AG09309 (cell line): ENCODE results near the gene CYP27C1.
"Not testable (repeated sequence)": the region's sequence is repeated elsewhere in the genome, so short reads cannot be mapped to it uniquely, and the experiment has no call there.

Experiments
- DNase-seq: peaks from one replicate; pipeline ENCODE4 v3.0.0-alpha.2; 2010; ENCODE audit warnings: low read depth
- H3K4me3 ChIP-seq: 2 replicates; pipeline ENCODE4 v1.5.1; 2011; ENCODE audit warnings: mild to moderate bottlenecking, low read depth, low read length, moderate library complexity; ENCODE audit not compliant: control insufficient read depth
- TF ChIP-seq, protein P1 (sequence below): IDR thresholded peaks from 2 replicates; pipeline ENCODE4 v1.5.1; 2011; ENCODE audit warnings: mild to moderate bottlenecking, low read depth, low read length, inconsistent platforms; ENCODE audit not compliant: insufficient read depth, control insufficient read depth; ENCODE audit errors: missing control alignments

CYP27C1 gene

DNA sequence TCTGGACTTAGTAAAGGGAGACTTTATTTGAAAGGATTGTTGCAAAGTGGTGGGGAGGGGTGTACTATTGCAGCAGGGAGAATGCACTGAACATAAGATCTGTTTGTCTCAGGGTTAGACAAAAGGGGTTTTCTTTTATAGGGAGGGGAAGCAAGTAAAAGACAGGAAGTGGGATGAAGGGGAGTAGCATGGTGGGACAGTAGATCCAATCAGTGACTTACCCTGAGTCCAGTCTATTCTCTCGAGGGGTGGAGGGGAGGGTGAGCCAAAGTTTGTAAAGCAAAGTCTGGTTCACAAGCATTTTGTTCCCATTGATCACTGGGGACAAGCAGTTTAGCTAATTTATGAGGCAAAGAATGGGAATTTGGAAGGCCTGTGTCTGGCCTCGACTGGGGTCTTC lies 35.0 kb upstream of the CYP27C1 start:
- no peak for DNase-seq
- no peak overlapping the region for H3K4me3 ChIP-seq
- TF ChIP-seq, protein P1, sequence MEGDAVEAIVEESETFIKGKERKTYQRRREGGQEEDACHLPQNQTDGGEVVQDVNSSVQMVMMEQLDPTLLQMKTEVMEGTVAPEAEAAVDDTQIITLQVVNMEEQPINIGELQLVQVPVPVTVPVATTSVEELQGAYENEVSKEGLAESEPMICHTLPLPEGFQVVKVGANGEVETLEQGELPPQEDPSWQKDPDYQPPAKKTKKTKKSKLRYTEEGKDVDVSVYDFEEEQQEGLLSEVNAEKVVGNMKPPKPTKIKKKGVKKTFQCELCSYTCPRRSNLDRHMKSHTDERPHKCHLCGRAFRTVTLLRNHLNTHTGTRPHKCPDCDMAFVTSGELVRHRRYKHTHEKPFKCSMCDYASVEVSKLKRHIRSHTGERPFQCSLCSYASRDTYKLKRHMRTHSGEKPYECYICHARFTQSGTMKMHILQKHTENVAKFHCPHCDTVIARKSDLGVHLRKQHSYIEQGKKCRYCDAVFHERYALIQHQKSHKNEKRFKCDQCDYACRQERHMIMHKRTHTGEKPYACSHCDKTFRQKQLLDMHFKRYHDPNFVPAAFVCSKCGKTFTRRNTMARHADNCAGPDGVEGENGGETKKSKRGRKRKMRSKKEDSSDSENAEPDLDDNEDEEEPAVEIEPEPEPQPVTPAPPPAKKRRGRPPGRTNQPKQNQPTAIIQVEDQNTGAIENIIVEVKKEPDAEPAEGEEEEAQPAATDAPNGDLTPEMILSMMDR = no peak

DNA sequence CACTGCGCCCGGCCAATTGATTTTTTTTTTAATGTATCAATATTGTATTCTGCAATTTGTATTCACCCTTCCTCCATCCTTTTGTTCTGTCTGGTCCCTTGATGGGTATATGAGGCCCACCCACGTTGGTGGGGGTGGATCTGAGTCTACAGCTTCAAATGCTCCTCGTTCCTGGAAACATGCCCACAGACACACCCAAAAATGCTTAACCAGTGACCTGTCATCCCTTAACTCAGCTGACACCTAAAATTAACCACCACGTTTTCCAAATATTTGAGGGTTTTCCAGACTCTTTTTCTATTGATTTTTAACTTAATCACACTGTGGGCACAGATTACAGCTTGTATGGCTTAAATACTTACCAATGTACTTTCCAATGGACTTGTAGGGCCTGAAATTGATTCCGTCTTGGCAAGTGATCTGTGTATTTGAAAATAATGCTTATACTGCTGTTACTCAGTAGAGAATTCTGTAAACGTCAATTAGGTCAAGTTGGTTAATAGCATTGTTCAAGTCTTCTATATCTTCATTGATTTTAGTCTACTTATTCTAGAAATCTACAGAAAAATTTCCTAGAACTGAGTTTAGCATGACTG lies 34.4 kb upstream of the CYP27C1 start:
- TF ChIP-seq, protein P1 = no peak
- H3K4me3 ChIP-seq = no peak overlapping the region
- DNase-seq = no peak

DNA sequence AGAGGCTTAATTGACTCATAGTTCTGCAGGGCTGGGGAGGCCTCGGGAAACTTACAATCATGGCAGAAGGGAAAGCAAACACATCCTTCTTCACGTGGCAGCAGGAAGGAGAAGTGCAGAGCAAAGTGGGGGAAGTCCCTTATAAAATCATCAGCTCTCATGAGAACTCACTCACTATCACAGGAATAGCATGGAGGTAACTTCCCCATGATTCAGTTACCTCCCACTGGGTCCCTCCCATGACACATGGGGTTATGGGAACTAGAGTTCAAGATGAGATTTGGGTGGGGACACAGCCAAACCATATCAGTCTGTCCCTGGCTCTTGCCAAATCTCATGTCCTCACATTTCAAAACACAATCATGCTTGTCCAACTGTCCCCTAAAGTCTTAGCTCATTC lies 21.1 kb upstream of the CYP27C1 start:
- DNase-seq, H3K4me3 ChIP-seq: not testable (repeated sequence)

DNA sequence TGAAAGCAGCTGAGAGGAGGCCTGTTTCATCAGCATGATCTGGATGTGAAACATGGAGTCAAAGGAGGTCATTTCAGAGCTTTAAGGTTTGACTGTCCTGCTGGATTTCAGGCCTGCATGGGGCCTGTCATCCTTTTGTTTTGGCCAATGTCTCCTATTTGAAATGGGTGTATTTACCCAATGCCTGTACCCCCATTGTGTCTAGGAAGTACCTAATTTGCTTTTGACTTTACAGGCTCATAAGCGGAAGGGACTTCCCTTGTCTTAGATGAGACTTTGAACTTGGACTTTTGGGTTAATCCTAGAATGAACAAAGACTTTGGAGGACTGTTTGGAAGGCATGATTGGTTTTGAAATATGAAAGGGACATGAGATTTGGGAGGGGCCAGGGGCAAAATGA lies 19.3 kb upstream of the CYP27C1 start:
- DNase-seq = no peak
- TF ChIP-seq, protein P1 = no peak
- no peak overlapping the region for H3K4me3 ChIP-seq

DNA sequence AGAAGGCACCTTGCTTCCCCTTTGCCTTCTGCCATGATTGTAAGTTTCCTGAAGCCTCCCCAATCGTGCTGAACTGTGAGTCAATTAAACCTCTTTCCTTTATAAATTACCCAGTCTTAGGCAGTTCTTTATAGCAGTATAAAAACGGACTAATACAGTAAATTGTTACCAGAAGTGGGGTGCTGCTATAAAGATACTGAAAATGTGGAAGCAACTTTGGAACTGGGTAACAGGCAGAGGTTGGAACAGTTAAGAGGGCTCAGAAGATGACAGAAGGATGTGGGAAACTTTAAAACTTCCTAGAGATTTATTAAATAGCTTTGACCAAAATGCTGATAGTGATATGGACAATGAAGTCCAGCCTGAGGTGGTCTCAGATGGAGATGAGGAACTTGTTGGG lies 17.7 kb upstream of the CYP27C1 start:
- not testable (repeated sequence) for DNase-seq, H3K4me3 ChIP-seq

DNA sequence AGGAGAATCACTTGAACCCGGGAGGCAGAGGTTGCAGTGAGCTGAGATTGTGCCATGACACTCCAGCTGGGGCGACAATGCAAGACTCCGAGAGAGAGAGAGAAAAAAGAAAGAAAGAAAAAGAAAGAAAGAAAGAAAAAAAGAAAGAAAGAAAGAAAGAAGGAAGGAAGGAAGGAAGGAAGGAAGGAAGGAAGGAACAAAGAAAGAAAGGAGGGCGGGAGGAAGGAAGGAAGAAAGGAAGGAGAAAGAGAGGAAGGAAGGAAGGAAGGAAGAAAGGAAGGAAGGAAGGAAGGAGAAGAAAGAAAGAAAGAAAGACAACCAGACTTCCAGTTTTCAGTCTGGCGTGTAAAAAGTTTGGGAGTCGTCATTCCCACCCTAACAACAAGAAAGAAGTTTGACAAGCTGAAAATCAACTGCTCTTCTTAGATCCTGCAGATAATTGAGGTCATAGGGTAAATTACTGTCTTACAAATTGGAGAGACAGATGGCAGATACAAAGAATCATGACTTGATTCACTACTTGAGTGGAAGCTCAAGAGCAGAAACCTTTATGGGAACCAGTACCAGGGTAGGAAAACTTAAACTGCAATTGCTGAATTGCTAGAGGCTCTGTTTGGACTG lies 15.1 kb upstream of the CYP27C1 start:
- TF ChIP-seq, protein P1 = no peak
- DNase-seq = no peak

DNA sequence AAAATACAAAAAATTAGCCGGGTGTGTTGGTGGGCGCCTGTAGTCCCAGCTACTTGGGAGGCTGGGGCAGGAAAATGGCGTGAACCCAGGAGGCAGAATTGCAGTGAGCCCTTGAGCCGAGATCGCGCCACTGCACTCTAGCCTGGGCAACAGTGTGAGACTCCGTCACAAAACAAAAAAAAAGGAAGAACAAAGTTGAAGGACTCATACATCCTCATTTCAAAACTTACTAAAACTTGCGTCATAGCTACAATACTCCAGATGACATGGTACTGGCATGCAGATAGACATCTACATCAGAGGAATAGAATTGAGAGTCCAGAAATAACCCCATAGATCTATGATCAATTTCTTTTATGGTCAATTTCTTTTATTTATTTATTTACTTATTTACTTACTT lies 13.6 kb upstream of the CYP27C1 start:
- no peak overlapping the region for H3K4me3 ChIP-seq
- no peak for DNase-seq
- TF ChIP-seq, protein P1 = no peak

More for the DNA sequence above, 15.1 kb upstream of the CYP27C1 start:
- no peak overlapping the region for H3K4me3 ChIP-seq
